ENCODE results near the gene SORL1. TPM values are rescaled to one million over a fixed set of nuclear protein-coding genes. Genes with fewer than 3 reads are reported as not detected.

Gene SORL1
- total RNA-seq, 4 donors from 2014 or later = 3.0 to 12.3 (median 8.1) TPM

- Histone ChIP-seq H3K27ac (replicated peaks in 1 of 4) (no peak overlapping the region), H3K9me3 (peaks cover 0 to 5% (median 3%) of the 10 kb centered on the region in 4 donors), H3K4me3 (no peak overlapping the region), H3K4me1 (peaks cover 0 to 7% (median 3%) of the 10 kb centered on the region in 4 donors), H3K36me3 (no peaks in the 10 kb centered on the region), H3K27me3 (no peaks in the 10 kb centered on the region)
- no peak for DNase-seq (ENCODE audit: extremely low spot score)
- WGBS = 72% methylated on average over 6 of the region's 6 CpGs
- intact Hi-C loops (cut with DNase I) = no loop called here
- TF ChIP-seq, protein P1, sequence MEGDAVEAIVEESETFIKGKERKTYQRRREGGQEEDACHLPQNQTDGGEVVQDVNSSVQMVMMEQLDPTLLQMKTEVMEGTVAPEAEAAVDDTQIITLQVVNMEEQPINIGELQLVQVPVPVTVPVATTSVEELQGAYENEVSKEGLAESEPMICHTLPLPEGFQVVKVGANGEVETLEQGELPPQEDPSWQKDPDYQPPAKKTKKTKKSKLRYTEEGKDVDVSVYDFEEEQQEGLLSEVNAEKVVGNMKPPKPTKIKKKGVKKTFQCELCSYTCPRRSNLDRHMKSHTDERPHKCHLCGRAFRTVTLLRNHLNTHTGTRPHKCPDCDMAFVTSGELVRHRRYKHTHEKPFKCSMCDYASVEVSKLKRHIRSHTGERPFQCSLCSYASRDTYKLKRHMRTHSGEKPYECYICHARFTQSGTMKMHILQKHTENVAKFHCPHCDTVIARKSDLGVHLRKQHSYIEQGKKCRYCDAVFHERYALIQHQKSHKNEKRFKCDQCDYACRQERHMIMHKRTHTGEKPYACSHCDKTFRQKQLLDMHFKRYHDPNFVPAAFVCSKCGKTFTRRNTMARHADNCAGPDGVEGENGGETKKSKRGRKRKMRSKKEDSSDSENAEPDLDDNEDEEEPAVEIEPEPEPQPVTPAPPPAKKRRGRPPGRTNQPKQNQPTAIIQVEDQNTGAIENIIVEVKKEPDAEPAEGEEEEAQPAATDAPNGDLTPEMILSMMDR (IDR thresholded peaks at IDR 0.05) = no peak
- TF ChIP-seq EP300 (IDR thresholded peaks at IDR 0.05) (no peak), POLR2AphosphoS5 (IDR thresholded peaks at IDR 0.05) (no peak), POLR2A (IDR thresholded peaks at IDR 0.05; ENCODE audit: low read depth) (no peak)
These were observed 83.1 kb downstream of the SORL1 start for GRCh38 chr11:121535129-121535796.

- DNase-seq (ENCODE audit: extremely low spot score) = no peak
- H3K4me3 ChIP-seq = no peak overlapping the region
- no peaks in the 10 kb centered on the region for H3K27me3 ChIP-seq
- no peaks in the 10 kb centered on the region for H3K36me3 ChIP-seq
- peaks cover 0 to 7% (median 3%) of the 10 kb centered on the region in 4 donors for H3K4me1 ChIP-seq
- no peaks in the 10 kb centered on the region for H3K9me3 ChIP-seq
- intact Hi-C loops (cut with DNase I) = no loop called here
- TF ChIP-seq, protein P1 (IDR thresholded peaks at IDR 0.05) = no peak
- TF ChIP-seq POLR2A (IDR thresholded peaks at IDR 0.05; ENCODE audit: low read depth) (no peak), POLR2AphosphoS5 (IDR thresholded peaks at IDR 0.05) (no peak), EP300 (IDR thresholded peaks at IDR 0.05) (no peak)
- H3K27ac ChIP-seq (replicated peaks in 1 of 4) = no peak overlapping the region
- 98% methylated on average over 6 of the region's 6 CpGs for WGBS
These were observed 84.0 kb downstream of the SORL1 start for GRCh38 chr11:121536126-121536525.

GRCh38 chr11:121538054-121538453 lies 85.9 kb downstream of the SORL1 start:
- 88% methylated on average over 1 of the region's 1 CpG for WGBS
- DNase-seq (ENCODE audit: extremely low spot score) = no peak
- H3K27ac ChIP-seq (replicated peaks in 1 of 4) = no peak overlapping the region
- no peak for TF ChIP-seq EP300 (IDR thresholded peaks at IDR 0.05)
- no peak for TF ChIP-seq POLR2A (IDR thresholded peaks at IDR 0.05; ENCODE audit: low read depth)
- no peak for TF ChIP-seq POLR2AphosphoS5 (IDR thresholded peaks at IDR 0.05)
- TF ChIP-seq, protein P1 (IDR thresholded peaks at IDR 0.05) = no peak
- H3K36me3 ChIP-seq = no peaks in the 10 kb centered on the region
- H3K4me3 ChIP-seq = no peak overlapping the region
- intact Hi-C loops (cut with DNase I) = no loop called here
- peaks cover 0 to 7% (median 3%) of the 10 kb centered on the region in 4 donors for H3K4me1 ChIP-seq
- no peaks in the 10 kb centered on the region for H3K9me3 ChIP-seq
- H3K27me3 ChIP-seq = no peaks in the 10 kb centered on the region

DNA sequence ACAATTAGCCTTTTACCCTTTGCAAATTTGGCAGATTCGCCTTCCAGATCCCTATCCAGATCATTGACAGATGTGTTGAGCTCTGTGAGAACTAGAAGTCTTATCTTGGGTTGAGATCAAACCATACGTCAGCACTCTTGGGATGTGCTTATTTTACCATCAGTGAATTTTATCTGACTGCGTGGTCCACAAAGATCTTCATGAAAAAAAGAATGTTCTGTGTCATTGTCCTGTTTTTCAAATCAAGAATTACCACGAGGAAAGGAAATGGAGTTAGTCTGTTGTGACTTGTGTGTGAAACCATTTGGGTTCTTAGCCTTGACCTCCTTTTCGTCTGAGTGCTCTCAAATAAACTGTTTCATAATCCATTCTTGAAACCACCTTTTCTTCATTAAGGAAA lies 86.9 kb downstream of the SORL1 start:
- intact Hi-C loops (cut with DNase I) = no loop called here
- H3K27ac ChIP-seq (replicated peaks in 1 of 4) = no peak overlapping the region
- DNase-seq (ENCODE audit: extremely low spot score) = no peak
- peaks cover 0 to 4% (median 2%) of the 10 kb centered on the region in 4 donors for H3K4me1 ChIP-seq
- TF ChIP-seq, protein P1 (IDR thresholded peaks at IDR 0.05) = no peak
- TF ChIP-seq POLR2AphosphoS5 (IDR thresholded peaks at IDR 0.05) = no peak
- no peak for TF ChIP-seq EP300 (IDR thresholded peaks at IDR 0.05)
- TF ChIP-seq POLR2A (IDR thresholded peaks at IDR 0.05; ENCODE audit: low read depth) = no peak
- no peak overlapping the region for H3K4me3 ChIP-seq
- no peaks in the 10 kb centered on the region for H3K27me3 ChIP-seq
- WGBS = 69% methylated on average over 5 of the region's 5 CpGs
- H3K9me3 ChIP-seq = no peaks in the 10 kb centered on the region
- no peaks in the 10 kb centered on the region for H3K36me3 ChIP-seq

DNA sequence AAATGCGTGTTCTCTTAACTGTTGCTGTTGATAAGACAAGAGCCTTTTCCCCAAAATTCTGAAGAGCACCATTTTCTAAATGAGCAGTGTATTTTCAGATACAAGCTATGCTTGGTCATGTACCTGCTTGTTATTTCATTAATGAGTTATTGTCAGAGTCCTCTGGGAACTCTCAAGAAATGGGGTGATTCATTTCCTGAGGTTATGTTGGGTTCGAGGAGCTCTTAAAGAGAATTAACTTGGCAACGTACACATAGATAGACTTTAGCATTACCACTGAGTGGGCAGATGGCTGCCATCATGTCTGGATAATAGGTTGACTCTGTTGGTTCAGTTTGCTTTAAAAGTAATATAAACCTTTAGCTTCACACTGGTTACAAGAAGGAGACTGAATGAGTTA lies 88.5 kb downstream of the SORL1 start:
- Histone ChIP-seq H3K27me3 (no peaks in the 10 kb centered on the region), H3K4me1 (no peaks in the 10 kb centered on the region), H3K27ac (replicated peaks in 1 of 4) (no peak overlapping the region), H3K36me3 (peaks cover 0 to 10% (median 0%) of the 10 kb centered on the region in 4 donors), H3K9me3 (no peaks in the 10 kb centered on the region), H3K4me3 (no peak overlapping the region)
- DNase-seq (ENCODE audit: extremely low spot score) = no peak
- no peak for TF ChIP-seq EP300 (IDR thresholded peaks at IDR 0.05)
- TF ChIP-seq POLR2A (IDR thresholded peaks at IDR 0.05; ENCODE audit: low read depth) = no peak
- TF ChIP-seq POLR2AphosphoS5 (IDR thresholded peaks at IDR 0.05) = no peak
- TF ChIP-seq, protein P1 (IDR thresholded peaks at IDR 0.05) = no peak
- intact Hi-C loops (cut with DNase I) = no loop called here
- WGBS = 88% methylated on average over 3 of the region's 3 CpGs
